ENCODE measurements around the gene MTHFD2. TPM values are rescaled to one million over a fixed set of nuclear protein-coding genes. Genes with fewer than 3 reads are reported as not detected.

The MTHFD2 gene
- total RNA-seq, 4 donors from 2014 or later, result 13.2 to 57.7 (median 25.7) TPM

DNA sequence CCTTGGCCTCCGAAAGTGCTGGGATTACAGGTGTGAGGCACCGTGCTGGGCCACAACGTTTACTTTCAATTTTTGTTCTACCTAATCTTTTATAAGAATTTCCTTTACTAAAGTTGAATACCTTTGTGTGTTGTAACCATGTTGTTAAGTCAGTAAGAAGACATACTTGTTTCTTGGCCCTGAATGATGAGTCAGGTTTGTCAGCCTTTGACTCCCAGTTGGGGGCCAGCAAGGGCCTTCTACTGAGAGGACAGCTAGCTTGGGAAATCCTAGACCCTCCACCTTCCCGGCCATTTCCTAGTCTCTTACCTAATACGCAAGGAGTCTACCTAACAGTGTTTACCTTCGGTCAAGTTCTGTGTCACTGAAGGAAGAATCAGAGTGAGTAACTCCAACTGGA is 22.7 kb downstream of the MTHFD2 start:
- WGBS, 2 donors, result 98% methylated on average over 6 of the region's 6 CpGs
- Histone ChIP-seq H3K36me3 (peaks cover 0 to 80% (median 0%) of the 10 kb centered on the region in 3 donors), H3K27me3 (no peaks in the 10 kb centered on the region), H3K27ac (no peak overlapping the region), H3K4me3 (no peak overlapping the region), H3K9me3 (no peaks in the 10 kb centered on the region), H3K4me1 (no peaks in the 10 kb centered on the region)
- no peak for DNase-seq (ENCODE audit: low spot score in 2 of 2)
- no peak for TF ChIP-seq EP300 (IDR thresholded peaks at IDR 0.05)
- TF ChIP-seq POLR2A (IDR thresholded peaks at IDR 0.05), result no peak
- TF ChIP-seq, protein P1, sequence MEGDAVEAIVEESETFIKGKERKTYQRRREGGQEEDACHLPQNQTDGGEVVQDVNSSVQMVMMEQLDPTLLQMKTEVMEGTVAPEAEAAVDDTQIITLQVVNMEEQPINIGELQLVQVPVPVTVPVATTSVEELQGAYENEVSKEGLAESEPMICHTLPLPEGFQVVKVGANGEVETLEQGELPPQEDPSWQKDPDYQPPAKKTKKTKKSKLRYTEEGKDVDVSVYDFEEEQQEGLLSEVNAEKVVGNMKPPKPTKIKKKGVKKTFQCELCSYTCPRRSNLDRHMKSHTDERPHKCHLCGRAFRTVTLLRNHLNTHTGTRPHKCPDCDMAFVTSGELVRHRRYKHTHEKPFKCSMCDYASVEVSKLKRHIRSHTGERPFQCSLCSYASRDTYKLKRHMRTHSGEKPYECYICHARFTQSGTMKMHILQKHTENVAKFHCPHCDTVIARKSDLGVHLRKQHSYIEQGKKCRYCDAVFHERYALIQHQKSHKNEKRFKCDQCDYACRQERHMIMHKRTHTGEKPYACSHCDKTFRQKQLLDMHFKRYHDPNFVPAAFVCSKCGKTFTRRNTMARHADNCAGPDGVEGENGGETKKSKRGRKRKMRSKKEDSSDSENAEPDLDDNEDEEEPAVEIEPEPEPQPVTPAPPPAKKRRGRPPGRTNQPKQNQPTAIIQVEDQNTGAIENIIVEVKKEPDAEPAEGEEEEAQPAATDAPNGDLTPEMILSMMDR (IDR thresholded peaks at IDR 0.05), result no peak

DNA sequence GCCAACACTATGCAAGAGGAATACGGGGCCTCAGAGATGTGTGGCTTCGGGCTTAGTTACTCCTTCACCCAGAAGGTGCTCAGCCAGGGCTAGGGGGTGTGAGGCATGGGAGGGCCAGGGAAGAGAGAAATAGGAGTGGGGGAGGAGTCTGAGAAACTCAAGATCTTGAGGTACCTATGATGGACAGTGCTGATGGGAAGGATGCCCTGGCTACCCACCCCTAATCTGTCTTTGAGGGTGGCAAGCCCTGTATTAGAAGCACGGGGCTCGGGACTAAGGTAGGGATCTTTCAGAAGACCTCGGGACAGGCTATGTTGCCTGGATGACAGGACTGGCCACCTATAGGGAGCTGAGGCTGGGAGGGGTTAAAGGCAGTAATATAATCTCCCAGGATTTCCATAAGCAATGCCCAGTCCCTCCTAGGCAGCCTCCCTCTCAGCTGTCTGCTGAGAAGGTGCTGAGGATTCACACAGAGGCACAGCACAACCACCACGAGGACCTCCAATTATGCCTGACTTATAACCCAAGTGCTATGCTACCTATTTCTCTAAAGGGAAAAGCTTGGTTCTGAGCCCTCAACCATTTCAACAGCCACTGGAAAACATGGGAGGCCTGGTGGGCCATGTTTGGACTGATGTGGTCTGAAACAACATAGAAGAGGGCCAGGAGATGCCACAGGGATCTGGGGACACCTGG is 23.3 kb downstream of the MTHFD2 start:
- Histone ChIP-seq H3K4me3 (no peak overlapping the region), H3K4me1 (no peaks in the 10 kb centered on the region), H3K27ac (no peak overlapping the region), H3K36me3 (peaks cover 0 to 76% (median 0%) of the 10 kb centered on the region in 3 donors), H3K9me3 (no peaks in the 10 kb centered on the region), H3K27me3 (no peaks in the 10 kb centered on the region)
- DNase-seq (ENCODE audit: low spot score in 2 of 2), result no peak
- WGBS, 2 donors, result 90 to 93% methylated on average over 6 of the region's 6 CpGs
- TF ChIP-seq POLR2A (IDR thresholded peaks at IDR 0.05) (no peak), EP300 (IDR thresholded peaks at IDR 0.05) (no peak)
- TF ChIP-seq, protein P1 (IDR thresholded peaks at IDR 0.05), result no peak

DNA sequence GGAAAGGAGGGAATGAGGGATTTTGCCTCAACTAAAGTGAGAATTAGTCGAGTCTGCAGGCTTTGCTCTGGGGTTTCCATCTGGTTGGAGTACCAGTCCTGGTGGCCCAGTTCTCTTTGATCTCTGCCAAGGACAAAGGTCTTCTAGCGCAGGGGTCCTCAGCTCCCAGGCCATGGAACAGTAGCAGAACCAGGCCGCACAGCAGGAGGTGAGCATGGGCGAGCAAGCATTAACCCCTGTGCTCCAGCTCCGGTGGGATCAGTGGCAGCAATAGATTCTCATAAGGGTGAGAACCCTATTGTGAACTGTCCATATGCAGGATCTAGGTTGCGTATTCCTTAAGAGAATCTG is 23.9 kb downstream of the MTHFD2 start:
- no peaks in the 10 kb centered on the region for H3K9me3 ChIP-seq
- H3K27ac ChIP-seq, result no peak overlapping the region
- H3K4me1 ChIP-seq, result no peaks in the 10 kb centered on the region
- WGBS, 2 donors, result 93 to 94% methylated on average over 4 to 6 of the region's 6 CpGs
- no peaks in the 10 kb centered on the region for H3K27me3 ChIP-seq
- peaks cover 0 to 78% (median 0%) of the 10 kb centered on the region in 3 donors for H3K36me3 ChIP-seq
- no peak for DNase-seq (ENCODE audit: low spot score in 2 of 2)
- H3K4me3 ChIP-seq, result no peak overlapping the region
- no peak for TF ChIP-seq EP300 (IDR thresholded peaks at IDR 0.05)
- TF ChIP-seq POLR2A (IDR thresholded peaks at IDR 0.05), result no peak
- TF ChIP-seq, protein P1 (IDR thresholded peaks at IDR 0.05), result no peak

DNA sequence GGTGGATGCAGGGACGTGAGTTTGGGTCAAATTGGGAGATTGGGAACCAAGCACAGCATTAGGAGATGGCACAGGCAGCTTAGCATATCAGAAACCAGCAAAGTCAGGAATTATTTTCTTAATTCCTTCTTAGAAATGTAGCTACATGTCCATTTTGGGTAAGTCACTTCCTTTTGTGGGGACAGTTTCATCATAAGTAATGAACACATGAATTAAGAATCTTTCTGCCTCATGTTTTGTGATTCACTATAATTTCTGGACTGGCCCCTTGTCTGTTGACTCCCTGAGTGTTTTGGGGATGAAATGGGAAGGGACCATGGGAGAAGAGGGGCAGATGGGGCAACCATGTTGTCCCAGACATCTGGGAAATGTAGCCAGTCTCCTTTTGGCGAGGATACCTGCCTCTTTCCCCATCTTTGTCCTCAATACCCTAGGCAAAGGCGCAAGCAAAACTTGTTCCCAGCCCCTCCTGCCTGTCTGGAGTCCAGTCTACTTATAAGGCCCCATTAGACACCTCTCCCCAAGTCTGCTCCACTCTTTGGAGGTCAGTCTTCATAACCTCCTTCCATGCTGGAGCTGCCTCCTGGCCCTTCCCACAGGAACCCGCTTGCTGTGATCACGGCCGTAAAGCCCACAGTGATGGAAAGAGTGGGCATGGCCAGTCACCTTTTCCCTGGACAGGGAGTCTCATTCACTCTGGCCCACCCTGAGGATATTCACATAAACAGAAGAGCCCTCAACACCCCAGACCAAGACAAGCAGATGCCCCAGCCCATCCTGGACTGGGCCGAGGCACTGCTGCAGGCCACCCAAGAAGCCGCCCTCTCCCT is 25.7 kb downstream of the MTHFD2 start:
- H3K27ac ChIP-seq, result no peak overlapping the region
- TF ChIP-seq EP300 (IDR thresholded peaks at IDR 0.05) (no peak), POLR2A (IDR thresholded peaks at IDR 0.05) (no peak)
- TF ChIP-seq, protein P1 (IDR thresholded peaks at IDR 0.05), result no peak
- no peaks in the 10 kb centered on the region for H3K27me3 ChIP-seq
- H3K9me3 ChIP-seq, result no peaks in the 10 kb centered on the region
- no peaks in the 10 kb centered on the region for H3K4me1 ChIP-seq
- no peak overlapping the region for H3K4me3 ChIP-seq
- 89 to 93% methylated on average over 8 of the region's 8 CpGs for WGBS, 2 donors
- no peak for DNase-seq (ENCODE audit: low spot score in 2 of 2)
- H3K36me3 ChIP-seq, result peaks cover 0 to 74% (median 0%) of the 10 kb centered on the region in 3 donors

Data from tibial nerve (tissue), 4 donors.